ENCODE results near the gene AKIRIN2.
"Not testable (repeated sequence)": the region's sequence is repeated elsewhere in the genome, so short reads cannot be mapped to it uniquely, and the experiment has no call there.

AKIRIN2 gene

GRCh38 chr6:87722540-87723169, 20.6 kb upstream of the AKIRIN2 start:
- H3K27ac ChIP-seq: peak overlapping the region; percentile 66
- H3K27me3 ChIP-seq: no peaks in the 10 kb centered on the region
- no peak for TF ChIP-seq CTCF (IDR thresholded peaks at IDR 0.05)
- H3K4me3 ChIP-seq (ENCODE audit: low read depth in 1 of 2, low read length in 1 of 2): no peak overlapping the region
- H3K36me3 ChIP-seq: no peaks in the 10 kb centered on the region
- H3K9me3 ChIP-seq: no peaks in the 10 kb centered on the region
- H3K4me1 ChIP-seq (ENCODE audit: control insufficient read depth in 1 of 2, insufficient read depth in 1 of 2, low read depth in 1 of 2, low read length in 1 of 2): peaks cover 51 to 62% of the 10 kb centered on the region in 2 experiments

- Histone ChIP-seq H3K27ac (no peak overlapping the region), H3K4me1 (ENCODE audit: control insufficient read depth in 1 of 2, insufficient read depth in 1 of 2, low read depth in 1 of 2, low read length in 1 of 2) (peaks cover 64 to 73% of the 10 kb centered on the region in 2 experiments)
Measured at GRCh38 chr6:87721311-87721710, 19.3 kb upstream of the AKIRIN2 start.

GRCh38 chr6:87718662-87719433, 16.8 kb upstream of the AKIRIN2 start:
- no peaks in the 10 kb centered on the region for H3K36me3 ChIP-seq
- no peak for TF ChIP-seq CTCF (IDR thresholded peaks at IDR 0.05)
- peaks cover 78 to 79% of the 10 kb centered on the region in 2 experiments for H3K4me1 ChIP-seq (ENCODE audit: control insufficient read depth in 1 of 2, insufficient read depth in 1 of 2, low read depth in 1 of 2, low read length in 1 of 2)
- no peaks in the 10 kb centered on the region for H3K9me3 ChIP-seq
- peak overlapping the region; percentile 92 for H3K27ac ChIP-seq
- no peaks in the 10 kb centered on the region for H3K27me3 ChIP-seq
- peak overlapping the region; percentile 32 to 43 for H3K4me3 ChIP-seq (ENCODE audit: low read depth in 1 of 2, low read length in 1 of 2)

More at GRCh38 chr6:87721311-87721710, 19.3 kb upstream of the AKIRIN2 start:
- Histone ChIP-seq H3K9me3 (no peaks in the 10 kb centered on the region), H3K36me3 (no peaks in the 10 kb centered on the region), H3K4me3 (ENCODE audit: low read depth in 1 of 2, low read length in 1 of 2) (no peak overlapping the region), H3K27me3 (no peaks in the 10 kb centered on the region)
- no peak for TF ChIP-seq CTCF (IDR thresholded peaks at IDR 0.05)

- H3K36me3 ChIP-seq: no peaks in the 10 kb centered on the region
- no peaks in the 10 kb centered on the region for H3K9me3 ChIP-seq
- no peak for TF ChIP-seq CTCF (IDR thresholded peaks at IDR 0.05)
- peak overlapping the region; percentile 92 for H3K27ac ChIP-seq
- peak overlapping the region; percentile 26 to 31 for H3K4me3 ChIP-seq (ENCODE audit: low read depth in 1 of 2, low read length in 1 of 2)
- H3K4me1 ChIP-seq (ENCODE audit: control insufficient read depth in 1 of 2, insufficient read depth in 1 of 2, low read depth in 1 of 2, low read length in 1 of 2): peaks cover 63 to 70% of the 10 kb centered on the region in 2 experiments
- no peaks in the 10 kb centered on the region for H3K27me3 ChIP-seq
Measured at GRCh38 chr6:87716928-87717614, 15.0 kb upstream of the AKIRIN2 start.

GRCh38 chr6:87714093-87714842, 12.2 kb upstream of the AKIRIN2 start:
- H3K9me3 ChIP-seq: no peaks in the 10 kb centered on the region
- no peaks in the 10 kb centered on the region for H3K36me3 ChIP-seq
- no peak for TF ChIP-seq CTCF (IDR thresholded peaks at IDR 0.05)
- H3K27me3 ChIP-seq: no peaks in the 10 kb centered on the region
- peaks cover 54 to 61% of the 10 kb centered on the region in 2 experiments for H3K4me1 ChIP-seq (ENCODE audit: control insufficient read depth in 1 of 2, insufficient read depth in 1 of 2, low read depth in 1 of 2, low read length in 1 of 2)
- peak overlapping the region in 1 of 2 experiments; percentile 9 for H3K4me3 ChIP-seq (ENCODE audit: low read depth in 1 of 2, low read length in 1 of 2)
- H3K27ac ChIP-seq: peak overlapping the region; percentile 92

- not testable (repeated sequence) for H3K27me3 ChIP-seq; H3K27ac ChIP-seq; H3K4me3 ChIP-seq (ENCODE audit: low read depth in 1 of 2, low read length in 1 of 2); H3K9me3 ChIP-seq; H3K36me3 ChIP-seq
- peaks cover 38 to 45% of the 10 kb centered on the region in 2 experiments for H3K4me1 ChIP-seq (ENCODE audit: control insufficient read depth in 1 of 2, insufficient read depth in 1 of 2, low read depth in 1 of 2, low read length in 1 of 2)
Measured at GRCh38 chr6:87712713-87713112, 10.7 kb upstream of the AKIRIN2 start.

All from neutrophil (primary cell).